Esophagus muscularis mucosa (tissue), 4 donors: Measurements from ENCODE around the gene SLC49A3. TPM values are rescaled to one million over a fixed set of nuclear protein-coding genes. Genes with fewer than 3 reads are reported as not detected.

ENCODE experiments used
- DNase-seq: peaks from one replicate; pipeline ENCODE4 v3.0.0-alpha.2; 2017; ENCODE audit errors: extremely low spot score
- H3K27ac ChIP-seq, 4 donors: fragments of 200-600 bp; sonication (generic); replicated peaks in 1 of 4; 1 replicate in 3 of 4; 2 replicates in 1 of 4; pipeline ENCODE4 v1.5.1; 2016 to 2019; ENCODE audit warnings: mild to moderate bottlenecking in 1 of 4
- H3K27me3 ChIP-seq, 4 donors: fragments of 200-600 bp; sonication (generic); one replicate each; pipeline versions ENCODE4 v1.5.1 to v1.6.0; 2016 to 2019
- H3K36me3 ChIP-seq, 4 donors: fragments of 200-600 bp; sonication (generic); one replicate each; pipeline ENCODE4 v1.5.1; 2016 to 2019
- H3K4me1 ChIP-seq, 4 donors: fragments of 200-600 bp; sonication (generic); one replicate each; pipeline ENCODE4 v1.5.1; 2016 to 2019
- H3K4me3 ChIP-seq, 4 donors: fragments of 200-600 bp; sonication (generic); 1 replicate in 2 of 4; 2 replicates in 2 of 4; pipeline ENCODE4 v1.5.1; 2016 to 2019; ENCODE audit warnings: mild to moderate bottlenecking in 4 of 4, moderate library complexity in 1 of 4
- H3K9me3 ChIP-seq, 4 donors: fragments of 200-600 bp; sonication (generic); 1 replicate in 3 of 4; 2 replicates in 1 of 4; pipeline ENCODE4 v1.5.1; 2016 to 2019
- EP300 ChIP-seq: sonication (generic); formaldehyde crosslinking; IDR thresholded peaks from one replicate; pipeline ENCODE4 v1.6.1; 2017; ENCODE audit warnings: antibody characterized with exemption
- POLR2A ChIP-seq: fragments of 450-650 bp; IDR thresholded peaks from one replicate; pipeline ENCODE4 v1.6.1; 2017; ENCODE audit warnings: antibody characterized with exemption, moderate library complexity, mild to moderate bottlenecking, low read depth
- POLR2AphosphoS5 ChIP-seq, 2 donors: sonication (generic); formaldehyde crosslinking; IDR thresholded peaks; one replicate each; pipeline ENCODE4 v1.6.1; 2017; ENCODE audit warnings: antibody characterized with exemption in 2 of 2
- WGBS: methylation state at CpG from one replicate; pipeline ENCODE4 v1.1.5; 2018; 5-methylcytosine and 5-hydroxymethylcytosine counted together
- intact Hi-C: fragments of 100-400 bp; cut with DNase I; formaldehyde crosslinking; loops from one replicate; pipeline ENCODE4 v1.15.1; 2023
- total RNA-seq, 4 donors: library from RNA; depleted of rRNA; stranded (reverse); fragments of >200 nt; gene quantifications; one replicate each; pipeline versions ENCODE4 v1.1.0 to v1.2.1, GENCODE V29; 2016
- TF ChIP-seq, protein P1 (sequence below), 3 experiments: fragments of 200-600 bp in 2 of 3; fragments of 450-650 bp in 1 of 3; sonication (generic) in 2 of 3; IDR thresholded peaks; one replicate each; pipeline ENCODE4 v1.5.1; 2017 to 2019; ENCODE audit warnings: antibody characterized with exemption in 3 of 3, mild to moderate bottlenecking in 2 of 3, moderate library complexity in 1 of 3

SLC49A3 gene
- total RNA-seq, 4 donors from 2014 or later, result 5.5 to 9.4 (median 7.6) TPM

DNA sequence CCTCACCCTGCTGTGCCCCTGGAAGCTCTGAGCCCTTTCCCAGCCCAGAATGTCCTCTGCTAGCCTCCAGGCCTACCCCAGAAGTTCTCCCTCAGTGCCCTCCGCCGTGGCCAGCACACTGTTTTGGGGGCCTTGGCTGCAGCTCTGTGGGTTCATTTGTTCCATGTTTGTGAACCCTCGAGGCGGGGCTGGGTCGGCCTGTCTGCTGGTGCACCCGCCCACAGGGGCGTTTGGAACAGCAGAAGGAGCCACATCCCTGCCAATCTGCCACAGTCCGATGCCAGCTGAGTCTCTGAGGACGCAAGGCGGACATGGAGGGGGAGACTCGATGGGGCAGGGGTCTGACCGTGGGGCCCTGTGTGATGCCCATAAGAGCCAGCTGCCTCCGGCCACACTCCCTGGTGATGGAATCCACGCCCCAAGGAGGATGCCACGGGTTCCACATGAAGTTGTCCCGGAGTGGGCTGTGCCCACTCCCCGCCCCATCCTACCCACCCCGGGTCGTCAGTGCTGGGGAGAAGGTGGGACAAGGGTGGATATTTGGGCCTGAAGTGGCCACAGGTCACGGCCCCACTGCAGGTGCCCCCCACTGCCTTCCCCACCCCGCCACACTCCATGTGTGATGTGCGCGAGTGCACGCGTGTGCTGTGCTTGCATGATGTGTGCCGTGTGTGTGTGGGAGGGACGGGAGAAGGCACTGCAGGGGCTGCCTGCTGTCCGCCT is 22.0 kb downstream of the SLC49A3 start:
- no peaks in the 10 kb centered on the region for H3K9me3 ChIP-seq
- no peak for DNase-seq
- TF ChIP-seq EP300 (no peak), POLR2A (no peak), POLR2AphosphoS5 (IDR thresholded peaks at IDR 0.05) (no peak)
- TF ChIP-seq, protein P1, sequence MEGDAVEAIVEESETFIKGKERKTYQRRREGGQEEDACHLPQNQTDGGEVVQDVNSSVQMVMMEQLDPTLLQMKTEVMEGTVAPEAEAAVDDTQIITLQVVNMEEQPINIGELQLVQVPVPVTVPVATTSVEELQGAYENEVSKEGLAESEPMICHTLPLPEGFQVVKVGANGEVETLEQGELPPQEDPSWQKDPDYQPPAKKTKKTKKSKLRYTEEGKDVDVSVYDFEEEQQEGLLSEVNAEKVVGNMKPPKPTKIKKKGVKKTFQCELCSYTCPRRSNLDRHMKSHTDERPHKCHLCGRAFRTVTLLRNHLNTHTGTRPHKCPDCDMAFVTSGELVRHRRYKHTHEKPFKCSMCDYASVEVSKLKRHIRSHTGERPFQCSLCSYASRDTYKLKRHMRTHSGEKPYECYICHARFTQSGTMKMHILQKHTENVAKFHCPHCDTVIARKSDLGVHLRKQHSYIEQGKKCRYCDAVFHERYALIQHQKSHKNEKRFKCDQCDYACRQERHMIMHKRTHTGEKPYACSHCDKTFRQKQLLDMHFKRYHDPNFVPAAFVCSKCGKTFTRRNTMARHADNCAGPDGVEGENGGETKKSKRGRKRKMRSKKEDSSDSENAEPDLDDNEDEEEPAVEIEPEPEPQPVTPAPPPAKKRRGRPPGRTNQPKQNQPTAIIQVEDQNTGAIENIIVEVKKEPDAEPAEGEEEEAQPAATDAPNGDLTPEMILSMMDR (IDR thresholded peaks at IDR 0.05), result no peak
- H3K27me3 ChIP-seq, result peaks cover 0 to 33% (median 0%) of the 10 kb centered on the region in 4 donors
- peaks cover 5 to 20% (median 18%) of the 10 kb centered on the region in 4 donors for H3K4me1 ChIP-seq
- H3K27ac ChIP-seq, result no peak overlapping the region
- no peak overlapping the region for H3K4me3 ChIP-seq
- H3K36me3 ChIP-seq, result peaks cover 11 to 22% (median 16%) of the 10 kb centered on the region in 4 donors
- WGBS, result 83% methylated on average over 16 of the region's 28 CpGs
- intact Hi-C loops, result no loop called here

DNA sequence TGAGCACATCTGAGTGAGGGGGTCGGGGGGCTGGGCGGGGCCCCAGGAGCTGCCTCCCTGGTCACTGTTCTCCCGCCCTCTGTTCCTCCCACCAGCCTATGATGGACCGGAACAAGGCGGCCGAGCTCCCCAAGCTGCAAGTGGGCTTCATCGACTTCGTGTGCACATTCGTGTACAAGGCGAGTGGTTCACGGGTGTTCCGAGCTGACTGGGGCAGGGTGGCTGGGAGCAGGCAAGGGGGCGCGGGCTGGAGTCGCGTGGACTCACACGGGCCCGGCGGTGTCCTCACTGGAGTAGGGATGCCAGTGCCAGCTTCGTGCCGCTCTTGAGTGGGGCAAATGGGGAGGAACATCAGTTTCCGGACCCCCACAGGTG is 22.5 kb downstream of the SLC49A3 start:
- H3K36me3 ChIP-seq, result peaks cover 6 to 16% (median 11%) of the 10 kb centered on the region in 4 donors
- TF ChIP-seq POLR2A, result no peak
- H3K9me3 ChIP-seq, result no peaks in the 10 kb centered on the region
- H3K4me1 ChIP-seq, result peaks cover 5 to 20% (median 18%) of the 10 kb centered on the region in 4 donors
- peaks cover 0 to 33% (median 0%) of the 10 kb centered on the region in 4 donors for H3K27me3 ChIP-seq
- intact Hi-C loops, result no loop called here
- H3K4me3 ChIP-seq, result no peak overlapping the region
- H3K27ac ChIP-seq, result no peak overlapping the region
- 89% methylated on average over 20 of the region's 22 CpGs for WGBS
- DNase-seq, result no peak

DNA sequence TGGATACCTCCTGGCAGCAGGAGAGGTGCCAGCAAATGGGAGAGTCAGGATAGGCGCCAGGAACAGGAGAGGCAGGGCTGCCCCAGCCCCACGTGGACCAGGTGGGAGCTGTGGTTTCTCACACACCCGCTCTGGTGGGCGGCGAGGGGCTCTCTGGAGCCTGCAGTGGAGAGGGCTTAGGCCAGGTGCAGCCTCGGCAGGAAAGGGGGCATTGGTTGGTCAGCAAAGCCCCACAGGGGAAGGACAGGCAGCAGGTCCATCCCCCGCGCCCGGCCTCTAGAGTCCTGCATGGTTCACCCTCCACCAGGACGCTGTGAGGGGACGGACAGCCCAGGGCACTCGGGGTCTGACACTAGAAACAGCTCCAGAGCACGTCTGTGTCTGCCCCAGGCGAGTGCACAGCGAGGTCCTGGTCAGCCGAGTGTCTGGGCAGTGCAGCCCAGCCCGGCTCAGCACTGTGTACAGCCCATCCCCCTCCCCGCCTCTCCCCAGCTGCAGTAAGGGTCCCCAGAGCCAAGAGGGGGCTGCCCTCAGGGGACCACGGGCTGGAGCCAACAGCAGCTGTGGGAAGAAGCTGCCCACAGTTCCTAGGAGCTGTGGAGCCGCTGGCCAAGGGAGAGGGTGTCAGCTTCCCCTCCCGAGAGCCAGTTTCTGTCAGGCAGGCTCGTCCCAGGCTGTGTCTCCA is 23.1 kb downstream of the SLC49A3 start:
- 76% methylated on average over 11 of the region's 22 CpGs for WGBS
- no peak overlapping the region for H3K4me3 ChIP-seq
- H3K36me3 ChIP-seq, result peaks cover under 1 to 11% (median 5%) of the 10 kb centered on the region in 4 donors
- no peak for TF ChIP-seq POLR2AphosphoS5 (IDR thresholded peaks at IDR 0.05)
- TF ChIP-seq, protein P1 (IDR thresholded peaks at IDR 0.05), result no peak
- no peak for TF ChIP-seq EP300
- TF ChIP-seq POLR2A, result no peak
- H3K27ac ChIP-seq, result no peak overlapping the region
- intact Hi-C loops, result no loop called here
- H3K4me1 ChIP-seq, result peaks cover 5 to 20% (median 18%) of the 10 kb centered on the region in 4 donors
- H3K27me3 ChIP-seq, result peaks cover 0 to 33% (median 0%) of the 10 kb centered on the region in 4 donors
- no peaks in the 10 kb centered on the region for H3K9me3 ChIP-seq
- DNase-seq, result no peak

- Histone ChIP-seq H3K4me1 (peaks cover 5 to 20% (median 18%) of the 10 kb centered on the region in 4 donors), H3K4me3 (no peak overlapping the region), H3K9me3 (no peaks in the 10 kb centered on the region), H3K27me3 (peaks cover 0 to 33% (median 0%) of the 10 kb centered on the region in 4 donors), H3K27ac (no peak overlapping the region), H3K36me3 (peaks cover 0 to 6% (median under 1%) of the 10 kb centered on the region in 4 donors)
- 93% methylated on average over 12 of the region's 12 CpGs for WGBS
- intact Hi-C loops, result no loop called here
- DNase-seq, result no peak
- no peak for TF ChIP-seq POLR2AphosphoS5 (IDR thresholded peaks at IDR 0.05)
- TF ChIP-seq, protein P1 (IDR thresholded peaks at IDR 0.05), result no peak
- TF ChIP-seq EP300, result no peak
- TF ChIP-seq POLR2A, result no peak
Measured at GRCh38 chr4:665381-665750, 23.6 kb downstream of the SLC49A3 start.

DNA sequence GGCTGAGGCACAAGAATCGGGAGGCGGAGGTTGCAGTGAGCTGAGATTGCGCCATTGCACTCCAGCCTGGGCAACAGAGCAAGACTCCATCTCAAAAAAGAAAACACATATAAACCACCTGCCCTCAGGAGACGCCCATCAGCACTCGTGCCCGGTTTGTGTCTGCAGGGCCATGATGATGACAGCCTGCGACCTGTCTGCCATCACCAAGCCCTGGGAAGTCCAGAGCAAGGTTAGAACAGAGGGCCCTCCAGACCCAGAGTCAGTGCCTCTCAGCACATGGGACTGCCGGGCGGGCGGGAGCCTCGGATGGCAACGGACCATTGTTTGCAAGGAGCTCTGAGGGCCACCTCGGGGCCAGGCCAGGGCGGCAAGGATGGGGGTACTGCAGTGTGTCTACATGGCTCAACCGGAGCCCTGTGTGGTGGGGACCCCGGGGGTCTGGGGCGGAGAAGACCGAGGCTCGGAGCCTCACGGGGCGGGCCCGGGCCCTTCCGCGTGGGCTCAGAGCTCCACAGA is 24.2 kb downstream of the SLC49A3 start:
- TF ChIP-seq EP300 (no peak), POLR2A (no peak), POLR2AphosphoS5 (IDR thresholded peaks at IDR 0.05) (no peak)
- TF ChIP-seq, protein P1 (IDR thresholded peaks at IDR 0.05), result no peak
- 96% methylated on average over 22 of the region's 24 CpGs for WGBS
- H3K4me3 ChIP-seq, result peak overlapping the region in 1 of 4 donors; percentile 57
- H3K4me1 ChIP-seq, result peaks cover 5 to 20% (median 18%) of the 10 kb centered on the region in 4 donors
- intact Hi-C loops, result no loop called here
- H3K27ac ChIP-seq, result no peak overlapping the region
- no peaks in the 10 kb centered on the region for H3K36me3 ChIP-seq
- no peaks in the 10 kb centered on the region for H3K9me3 ChIP-seq
- H3K27me3 ChIP-seq, result peaks cover 0 to 33% (median 0%) of the 10 kb centered on the region in 4 donors
- no peak for DNase-seq
